ENCODE results near the gene COL9A2.

Gene COL9A2

GRCh38 chr1:40265919-40266318, 51.2 kb downstream of the COL9A2 start:
- no peak for DNase-seq (ENCODE audit: low read depth)
- H3K4me3 ChIP-seq (ENCODE audit: low read depth, low read length), result no peak overlapping the region
- TF ChIP-seq CTCF (IDR thresholded peaks at IDR 0.05; ENCODE audit: insufficient read depth, low read depth, low read length, missing control alignments), result no peak

- H3K4me3 ChIP-seq (ENCODE audit: low read depth, low read length), result no peak overlapping the region
- no peak for DNase-seq (ENCODE audit: low read depth)
- no peak for TF ChIP-seq CTCF (IDR thresholded peaks at IDR 0.05; ENCODE audit: insufficient read depth, low read depth, low read length, missing control alignments)
These were observed 51.8 kb downstream of the COL9A2 start for GRCh38 chr1:40265298-40265697.

GRCh38 chr1:40264354-40264781, 52.7 kb downstream of the COL9A2 start:
- no peak for TF ChIP-seq CTCF (IDR thresholded peaks at IDR 0.05; ENCODE audit: insufficient read depth, low read depth, low read length, missing control alignments)
- DNase-seq (ENCODE audit: low read depth), result no peak
- H3K4me3 ChIP-seq (ENCODE audit: low read depth, low read length), result no peak overlapping the region

GRCh38 chr1:40258445-40258769, 58.7 kb downstream of the COL9A2 start:
- no peak for TF ChIP-seq CTCF (IDR thresholded peaks at IDR 0.05; ENCODE audit: insufficient read depth, low read depth, low read length, missing control alignments)
- DNase-seq (ENCODE audit: low read depth), result no peak
- H3K4me3 ChIP-seq (ENCODE audit: low read depth, low read length), result peak overlapping the region; percentile 97

GRCh38 chr1:40257688-40258444, 59.2 kb downstream of the COL9A2 start, which contains the start of gene ZMPSTE24:
Gene ZMPSTE24, plus strand, starts transcription at chr1:40258236. Its CDS starts 36 bp downstream, at chr1:40258272.
- H3K4me3 ChIP-seq (ENCODE audit: low read depth, low read length), result peak within 1 kb of the TSS; percentile 97
- DNase-seq (ENCODE audit: low read depth), result peak; percentile 99
- TF ChIP-seq CTCF (IDR thresholded peaks at IDR 0.05; ENCODE audit: insufficient read depth, low read depth, low read length, missing control alignments), result no peak

GRCh38 chr1:40257313-40257687, 59.8 kb downstream of the COL9A2 start:
- no peak for TF ChIP-seq CTCF (IDR thresholded peaks at IDR 0.05; ENCODE audit: insufficient read depth, low read depth, low read length, missing control alignments)
- DNase-seq (ENCODE audit: low read depth), result no peak
- peak overlapping the region; percentile 74 for H3K4me3 ChIP-seq (ENCODE audit: low read depth, low read length)

Data from GM12865 (cell line).